Fibroblast of lung (primary cell): ENCODE measurements around the gene GGPS1. TPM values are rescaled to one million over a fixed set of nuclear protein-coding genes. Genes with fewer than 3 reads are reported as not detected.
A peak's percentile ranks its signal among the peaks of the same experiment; 100 is the strongest.

Experiments
- DNase-seq, 2 donors: peaks; one replicate each; pipeline versions ENCODE4 v3.0.0 to v3.0.0-alpha.2; 2010; ENCODE audit warnings: low read depth in 2 of 2
- H2AFZ ChIP-seq: 2 replicates; pipeline ENCODE4 v1.5.1; 2012; ENCODE audit warnings: low read length, control low read depth, inconsistent platforms
- H3K27ac ChIP-seq: 2 replicates; pipeline ENCODE4 v1.5.1; 2011; ENCODE audit warnings: low read length, control low read depth; ENCODE audit not compliant: insufficient read depth
- H3K27me3 ChIP-seq: 2 replicates; pipeline ENCODE4 v1.5.1; 2011; ENCODE audit warnings: mild to moderate bottlenecking, low read length; ENCODE audit not compliant: control insufficient read depth, insufficient read depth
- H3K36me3 ChIP-seq: 2 replicates; pipeline ENCODE4 v1.5.1; 2011; ENCODE audit warnings: low read length; ENCODE audit not compliant: control insufficient read depth, insufficient read depth
- H3K4me1 ChIP-seq: 2 replicates; pipeline ENCODE4 v1.5.1; 2011; ENCODE audit warnings: low read length; ENCODE audit not compliant: control insufficient read depth, insufficient read depth; ENCODE audit errors: extremely low read depth
- H3K4me2 ChIP-seq: 2 replicates; pipeline ENCODE4 v1.5.1; 2011; ENCODE audit warnings: low read length, control low read depth; ENCODE audit not compliant: insufficient read depth; ENCODE audit errors: extremely low read depth
- H3K4me3 ChIP-seq, 4 experiments: fragments of 200-600 bp in 1 of 4; sonication (generic) in 1 of 4; replicated peaks in 1 of 4; 2 replicates each; pipeline ENCODE4 v1.5.1; 2011 to 2016; ENCODE audit warnings: low read length in 4 of 4, low read depth in 3 of 4, mild to moderate bottlenecking in 3 of 4, control low read depth in 2 of 4, inconsistent platforms in 1 of 4, mixed read lengths in 1 of 4; ENCODE audit not compliant: insufficient read depth in 1 of 4; ENCODE audit errors: control extremely low read depth in 1 of 4
- H3K79me2 ChIP-seq: 2 replicates; pipeline ENCODE4 v1.5.1; 2012; ENCODE audit warnings: mild to moderate bottlenecking, low read length, inconsistent platforms; ENCODE audit not compliant: control insufficient read depth, insufficient read depth
- H3K9ac ChIP-seq: 2 replicates; pipeline ENCODE4 v1.5.1; 2011; ENCODE audit warnings: mild to moderate bottlenecking, low read length, control low read depth; ENCODE audit not compliant: insufficient read depth
- H3K9me3 ChIP-seq: 2 replicates; pipeline ENCODE4 v1.5.1; 2012; ENCODE audit warnings: low read depth, low read length; ENCODE audit not compliant: control insufficient read depth, insufficient read depth
- H4K20me1 ChIP-seq: 2 replicates; pipeline ENCODE4 v1.5.1; 2011; ENCODE audit warnings: low read length; ENCODE audit not compliant: control insufficient read depth, insufficient read depth; ENCODE audit errors: extremely low read depth
- CTCF ChIP-seq, 2 donors: IDR thresholded peaks in 1 of 2; conservative IDR thresholded peaks in 1 of 2; 1 replicate in 1 of 2; 2 replicates in 1 of 2; pipeline ENCODE4 v1.5.1; 2011 to 2012; ENCODE audit warnings: low read length in 2 of 2, control low read depth in 1 of 2, inconsistent platforms in 1 of 2, low read depth in 1 of 2, mild to moderate bottlenecking in 1 of 2
- EZH2 ChIP-seq: IDR thresholded peaks from 2 replicates; pipeline ENCODE4 v1.5.1; 2012; ENCODE audit warnings: low read length, control low read depth, mild to moderate bottlenecking; ENCODE audit errors: missing control alignments
- polyA plus RNA-seq, 2 donors: library from polyadenylated mRNA; depleted of rRNA in 1 of 2; stranded (reverse) in 1 of 2; unstranded in 1 of 2; fragments of >200 nt; gene quantifications; 2 replicates each; pipeline ENCODE4 v1.2.1, GENCODE V29; 2011 to 2012; ENCODE audit warnings: missing spikeins in 1 of 2
- total RNA-seq: library from RNA; depleted of rRNA; stranded (reverse); fragments of >200 nt; gene quantifications from 2 replicates; pipeline ENCODE4 v1.2.1, GENCODE V29; 2014

Gene GGPS1
- total and polyA plus RNA-seq, 2 donors (not counting 1 experiment from before 2014, with no cell fraction given) = 24.3 to 37.5 TPM

GRCh38 chr1:235331401-235331800 lies 3.0 kb downstream of the GGPS1 start:
- Histone ChIP-seq H3K36me3 (no peaks in the 10 kb centered on the region), H3K4me3 (peak overlapping the region; percentile 6 to 88 (median 58))
- no peak for DNase-seq

DNA sequence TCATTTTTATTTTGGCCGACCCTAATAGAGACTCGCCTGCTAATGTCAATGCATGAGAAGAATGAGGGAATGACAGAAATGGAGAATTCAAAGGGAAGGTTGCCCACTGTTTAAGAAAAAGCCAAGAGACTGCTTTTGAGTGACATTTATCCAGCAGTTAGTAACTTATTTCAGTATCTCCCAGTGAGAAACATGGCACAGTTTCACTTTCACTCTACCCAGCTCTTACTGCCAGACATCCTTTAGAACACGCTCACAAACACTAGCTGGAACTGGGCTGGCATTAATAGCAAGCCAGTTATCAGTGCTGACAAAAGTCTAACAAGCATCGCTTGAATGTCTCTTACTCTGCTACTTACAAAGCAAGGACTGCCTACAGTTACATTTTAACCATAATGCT lies 8.5 kb downstream of the GGPS1 start:
- H3K4me3 ChIP-seq = no peak overlapping the region
- H3K36me3 ChIP-seq = no peaks in the 10 kb centered on the region
- H3K9me3 ChIP-seq = no peaks in the 10 kb centered on the region
- no peaks in the 10 kb centered on the region for H3K27me3 ChIP-seq
- peak in 1 of 2 donors; percentile 31 for DNase-seq
- TF ChIP-seq EZH2 (no peak), CTCF (conservative IDR thresholded peaks at IDR 0.05 in 1 of 2, IDR thresholded peaks at IDR 0.05 in 1 of 2; ENCODE audit: low read depth in 1 of 2, low read length in 2 of 2) (no peak)
- H3K79me2 ChIP-seq = peaks cover 21% of the 10 kb centered on the region
- H3K27ac ChIP-seq = peak overlapping the region; percentile 11
- no peak overlapping the region for H2AFZ ChIP-seq
- H4K20me1 ChIP-seq = no peaks in the 10 kb centered on the region
- peak overlapping the region; percentile 20 for H3K4me2 ChIP-seq
- H3K4me1 ChIP-seq = no peaks in the 10 kb centered on the region
- no peak overlapping the region for H3K9ac ChIP-seq

More at GRCh38 chr1:235331401-235331800, 3.0 kb downstream of the GGPS1 start:
- H3K4me1 ChIP-seq = peaks cover 3% of the 10 kb centered on the region
- no peaks in the 10 kb centered on the region for H3K9me3 ChIP-seq
- no peak overlapping the region for H2AFZ ChIP-seq
- no peaks in the 10 kb centered on the region for H4K20me1 ChIP-seq
- H3K27me3 ChIP-seq = no peaks in the 10 kb centered on the region
- H3K9ac ChIP-seq = no peak overlapping the region
- H3K27ac ChIP-seq = no peak overlapping the region
- peaks cover 63% of the 10 kb centered on the region for H3K79me2 ChIP-seq
- peak overlapping the region; percentile 97 for H3K4me2 ChIP-seq
- TF ChIP-seq CTCF (conservative IDR thresholded peaks at IDR 0.05 in 1 of 2, IDR thresholded peaks at IDR 0.05 in 1 of 2; ENCODE audit: low read depth in 1 of 2, low read length in 2 of 2) (no peak), EZH2 (no peak)

DNA sequence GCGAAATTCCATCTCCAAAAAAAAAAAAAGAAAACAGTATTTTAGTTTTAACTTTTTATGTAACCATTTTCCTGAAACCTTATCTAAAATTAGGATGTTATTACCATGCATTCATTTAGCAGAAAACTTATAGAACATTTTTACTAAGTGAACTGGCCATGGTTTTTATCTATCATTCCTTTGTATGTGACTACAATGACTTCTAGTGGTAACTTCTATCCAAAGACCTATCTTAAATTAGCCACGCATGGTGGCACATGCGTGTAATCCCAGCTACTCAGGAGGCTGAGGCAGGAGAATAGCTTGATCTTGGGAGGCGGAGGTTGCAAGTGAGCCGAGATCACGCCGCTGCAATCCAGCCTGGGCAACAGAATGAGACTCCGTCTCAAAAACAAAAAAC lies 11.4 kb downstream of the GGPS1 start:
- Histone ChIP-seq H3K9me3 (no peaks in the 10 kb centered on the region), H3K4me3 (no peak overlapping the region), H3K79me2 (no peaks in the 10 kb centered on the region), H3K27ac (no peak overlapping the region), H3K4me1 (no peaks in the 10 kb centered on the region), H3K4me2 (no peak overlapping the region), H3K9ac (no peak overlapping the region), H4K20me1 (no peaks in the 10 kb centered on the region), H3K27me3 (no peaks in the 10 kb centered on the region), H2AFZ (no peak overlapping the region), H3K36me3 (no peaks in the 10 kb centered on the region)
- TF ChIP-seq CTCF (conservative IDR thresholded peaks at IDR 0.05 in 1 of 2, IDR thresholded peaks at IDR 0.05 in 1 of 2; ENCODE audit: low read depth in 1 of 2, low read length in 2 of 2) (no peak), EZH2 (no peak)
- no peak for DNase-seq
